Stimulated activated CD8-positive, alpha-beta memory T cell treated with anti-CD3 and anti-CD28 coated beads, Interleukin-15, amount 100 ng/mL, for 1 hour (primary cell): Measurements from ENCODE around the gene GRIA1.

Experiments
- DNase-seq: peaks from one replicate; pipeline ENCODE4 v3.0.0-alpha.2; 2020; ENCODE audit warnings: low read depth

Gene GRIA1

GRCh38 chr5:153490118-153491037 lies at the start of gene GRIA1:
Gene GRIA1 (plus strand): TSS chr5:153490670.
- no peak for DNase-seq

GRCh38 chr5:153445875-153446579 lies 44.4 kb upstream of the GRIA1 start:
- DNase-seq, result no peak

- DNase-seq, result no peak
Measured at GRCh38 chr5:153447534-153447933, 42.9 kb upstream of the GRIA1 start.

GRCh38 chr5:153456354-153456753 lies 34.1 kb upstream of the GRIA1 start:
- no peak for DNase-seq

- no peak for DNase-seq
Measured at GRCh38 chr5:153456993-153457392, 33.5 kb upstream of the GRIA1 start.

- DNase-seq, result no peak
Measured at GRCh38 chr5:153458268-153458667, 32.2 kb upstream of the GRIA1 start.

- DNase-seq, result no peak
Measured at GRCh38 chr5:153459051-153459743, 31.3 kb upstream of the GRIA1 start.

GRCh38 chr5:153460421-153460820 lies 30.0 kb upstream of the GRIA1 start:
- no peak for DNase-seq

- no peak for DNase-seq
Measured at GRCh38 chr5:153461341-153461740, 29.1 kb upstream of the GRIA1 start.

GRCh38 chr5:153463806-153464205 lies 26.7 kb upstream of the GRIA1 start:
- DNase-seq, result no peak

GRCh38 chr5:153467546-153467945 lies 22.9 kb upstream of the GRIA1 start:
- no peak for DNase-seq

- DNase-seq, result no peak
Measured at GRCh38 chr5:153469423-153469822, 21.0 kb upstream of the GRIA1 start.

GRCh38 chr5:153470736-153471135 lies 19.7 kb upstream of the GRIA1 start:
- DNase-seq, result no peak

- no peak for DNase-seq
Measured at GRCh38 chr5:153476767-153477166, 13.7 kb upstream of the GRIA1 start.

- DNase-seq, result no peak
Measured at GRCh38 chr5:153480401-153480800, 10.1 kb upstream of the GRIA1 start.

- no peak for DNase-seq
Measured at GRCh38 chr5:153483482-153483881, 7.0 kb upstream of the GRIA1 start.

GRCh38 chr5:153485641-153486040 lies 4.8 kb upstream of the GRIA1 start:
- no peak for DNase-seq

- DNase-seq, result no peak
Measured at GRCh38 chr5:153486771-153487170, 3.7 kb upstream of the GRIA1 start.

GRCh38 chr5:153489611-153490010 lies 859 bp upstream of the GRIA1 start:
- DNase-seq, result no peak

- DNase-seq, result no peak
Measured at GRCh38 chr5:153491038-153491744, 721 bp downstream of the GRIA1 start.

GRCh38 chr5:153491856-153492255 lies 1.4 kb downstream of the GRIA1 start:
- DNase-seq, result no peak

- no peak for DNase-seq
Measured at GRCh38 chr5:153496835-153497234, 6.4 kb downstream of the GRIA1 start.
